MM.1S (cell line): Measurements from ENCODE around the gene MFF.

ENCODE experiments used
- CTCF ChIP-seq: fragments of 300-600 bp; sonication (generic); IDR thresholded peaks from 2 replicates; pipeline ENCODE4 v1.5.1; 2016; ENCODE audit warnings: antibody characterized with exemption, low read length, mixed read lengths
- EZH2 ChIP-seq: fragments of 300-600 bp; sonication (generic); optimal IDR thresholded peaks from 2 replicates; pipeline ENCODE3; 2017; ENCODE audit warnings: low read depth, mild to moderate bottlenecking, antibody characterized with exemption, low read length, mixed read lengths
- EZH2phosphoT487 ChIP-seq: fragments of 300-600 bp; sonication (generic); IDR thresholded peaks from 2 replicates; pipeline ENCODE4 v1.6.1; 2018; ENCODE audit warnings: antibody characterized with exemption, low read length

- TF ChIP-seq CTCF: no peak
- no peak for TF ChIP-seq EZH2
- no peak for TF ChIP-seq EZH2phosphoT487
Measured at GRCh38 chr2:227386630-227387029, 61.6 kb downstream of the MFF start.
